Skeletal muscle cell (primary cell): Measurements from ENCODE around the gene ANKRD12.

ENCODE experiments used
- DNase-seq: peaks from one replicate; pipeline ENCODE4 v3.0.0-alpha.2; 2010; ENCODE audit warnings: low read depth
- H3K4me3 ChIP-seq: 2 replicates; pipeline ENCODE4 v1.5.1; 2011; ENCODE audit warnings: low read depth, mild to moderate bottlenecking, control low read depth, low read length, moderate library complexity

ANKRD12 gene

DNA sequence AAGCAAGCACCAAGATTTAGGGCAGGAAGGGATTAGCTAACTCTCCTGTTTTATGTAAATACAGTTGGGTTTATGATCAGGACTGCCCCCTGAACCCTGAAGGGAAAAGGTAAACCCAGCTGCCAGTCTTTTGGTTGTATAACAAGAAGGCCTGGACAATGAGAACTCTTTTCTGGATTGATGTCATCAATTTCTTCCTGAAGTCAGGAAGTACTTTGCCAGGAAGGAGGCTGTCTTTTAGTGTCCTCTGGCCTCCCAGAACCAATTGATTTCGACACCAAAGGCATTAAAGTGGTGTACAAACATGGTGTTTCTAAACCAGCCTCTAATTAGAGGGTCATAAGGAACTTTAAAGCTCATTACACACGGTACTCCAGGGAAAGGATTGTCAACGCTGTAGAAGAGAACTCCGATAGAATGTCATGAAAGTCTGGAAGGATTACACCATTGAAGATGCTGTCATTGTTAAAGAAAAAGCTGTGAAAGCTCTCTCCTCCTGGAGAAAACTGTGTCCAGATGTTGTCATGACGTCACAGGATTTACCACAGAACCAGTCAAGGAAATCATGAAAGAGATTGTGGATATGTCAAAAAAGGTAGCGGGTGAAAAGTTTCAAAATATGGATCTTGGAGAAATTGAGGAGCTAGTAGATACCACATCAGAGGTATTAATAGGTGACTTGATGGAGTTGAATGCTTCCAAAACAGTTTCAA lies 78.8 kb downstream of the ANKRD12 start:
- H3K4me3 ChIP-seq: no peak overlapping the region
- no peak for DNase-seq

- H3K4me3 ChIP-seq: no peak overlapping the region
- no peak for DNase-seq
Measured at GRCh38 chr18:9216459-9216858, 79.9 kb downstream of the ANKRD12 start.

- H3K4me3 ChIP-seq: no peak overlapping the region
- peak; percentile 16 for DNase-seq
Measured at GRCh38 chr18:9217743-9218451, 81.3 kb downstream of the ANKRD12 start.

DNA sequence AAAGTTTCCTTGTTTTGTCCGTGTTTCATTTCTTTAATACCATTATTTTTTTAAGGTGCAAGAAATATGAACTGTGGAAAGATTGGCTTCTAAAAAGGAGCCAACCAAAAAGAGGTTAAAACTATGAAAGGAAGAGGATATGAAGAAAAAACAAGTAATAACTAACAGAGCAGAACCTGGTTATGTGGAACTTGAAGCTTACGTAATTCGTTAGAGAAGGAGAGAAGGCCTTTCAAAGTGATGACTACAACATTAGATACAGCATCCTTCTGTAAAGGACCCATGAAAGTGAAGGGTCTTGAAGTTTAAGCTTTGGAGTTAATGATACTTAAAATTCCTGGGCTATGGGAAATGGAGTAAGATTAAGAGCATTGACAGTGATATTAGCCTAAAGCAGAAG lies 84.5 kb downstream of the ANKRD12 start:
- no peak overlapping the region for H3K4me3 ChIP-seq
- no peak for DNase-seq

DNA sequence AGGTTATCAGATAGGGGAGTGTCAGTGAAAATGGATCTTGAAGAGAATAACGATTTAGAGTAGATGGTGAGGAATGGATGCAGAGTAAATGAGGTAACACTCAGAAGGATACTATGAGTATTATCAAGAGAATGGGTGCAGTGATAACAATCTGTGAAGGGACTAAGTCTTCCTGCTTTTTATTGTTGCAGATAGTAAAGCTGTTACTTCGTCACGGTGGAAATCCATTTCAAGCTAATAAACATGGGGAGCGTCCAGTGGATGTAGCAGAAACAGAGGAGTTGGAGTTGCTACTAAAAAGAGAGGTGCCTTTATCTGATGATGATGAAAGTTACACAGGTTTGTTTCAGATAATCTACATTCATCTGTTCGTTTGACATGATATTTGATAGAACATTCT lies 85.1 kb downstream of the ANKRD12 start:
- DNase-seq: no peak
- no peak overlapping the region for H3K4me3 ChIP-seq

DNA sequence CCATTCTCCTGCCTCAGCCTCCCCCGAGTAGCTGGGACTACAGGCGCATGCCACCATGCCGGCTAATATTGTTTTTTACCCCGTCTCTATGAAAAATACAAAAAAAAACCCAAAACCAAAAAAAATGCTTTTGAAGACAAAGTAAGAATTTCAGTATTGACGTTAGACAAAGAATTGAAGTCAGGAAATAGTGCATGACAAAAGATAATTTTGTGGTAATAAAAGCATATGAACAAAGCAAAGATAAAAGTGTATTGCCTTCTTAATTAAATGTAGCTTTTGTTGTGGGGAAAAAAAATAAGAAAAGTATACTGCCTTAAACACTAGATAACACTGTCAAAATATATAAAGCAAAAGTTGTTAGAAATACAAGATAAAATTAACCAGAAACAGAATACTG lies 86.8 kb downstream of the ANKRD12 start:
- DNase-seq: no peak
- H3K4me3 ChIP-seq: no peak overlapping the region

DNA sequence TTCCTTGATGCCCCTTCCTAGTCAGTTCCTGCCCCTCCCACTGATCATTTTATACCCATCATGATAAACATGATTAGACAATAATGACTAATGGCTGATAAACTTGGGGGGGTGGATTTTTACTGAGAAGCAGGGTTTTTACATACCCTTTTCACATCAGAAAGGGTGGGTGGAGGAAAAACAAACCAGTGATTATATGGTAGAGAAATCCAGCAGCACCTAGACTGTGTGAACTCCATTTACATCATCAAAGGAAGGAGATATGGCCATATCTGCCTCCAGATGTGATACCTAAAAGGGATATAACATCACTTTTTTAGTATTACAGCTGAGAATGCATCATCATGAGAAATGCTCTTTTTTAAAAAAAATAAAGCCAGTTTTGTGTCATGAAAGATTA lies 89.9 kb downstream of the ANKRD12 start:
- H3K4me3 ChIP-seq: no peak overlapping the region
- DNase-seq: no peak

DNA sequence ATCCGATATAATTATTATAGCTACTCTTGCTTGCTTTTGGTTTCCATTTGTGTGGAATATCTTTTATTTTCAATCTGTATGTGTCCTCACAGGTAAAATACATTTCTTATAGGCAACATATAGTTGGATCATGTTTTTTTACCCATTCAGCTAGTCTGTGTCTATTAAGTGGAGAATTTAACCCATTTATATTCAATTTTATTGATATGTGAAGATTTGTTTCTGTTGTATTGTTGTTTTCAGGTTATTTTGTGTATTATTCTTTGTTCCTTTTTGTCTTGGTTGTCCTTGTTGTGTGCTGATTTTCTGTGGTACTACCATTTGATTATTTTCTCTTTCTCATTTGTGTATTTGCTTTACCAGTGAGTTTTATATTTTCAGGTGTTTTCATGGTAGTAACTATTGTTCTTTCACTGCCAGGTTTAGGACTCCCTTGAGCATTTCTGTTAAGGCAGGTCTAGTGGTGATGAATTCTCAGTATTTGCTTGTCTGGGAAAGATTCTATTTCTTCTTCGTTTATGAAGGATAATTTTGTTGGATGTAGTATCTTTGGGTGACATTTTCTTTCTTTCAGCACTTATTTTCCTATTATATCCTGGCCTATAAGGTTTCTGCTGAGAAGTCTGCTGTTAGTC lies 95.4 kb downstream of the ANKRD12 start:
- H3K4me3 ChIP-seq: no peak overlapping the region

GRCh38 chr18:9232977-9233376 lies 96.4 kb downstream of the ANKRD12 start:
- DNase-seq: no peak
- H3K4me3 ChIP-seq: no peak overlapping the region

More for the DNA sequence above, 95.4 kb downstream of the ANKRD12 start:
- DNase-seq: no peak

DNA sequence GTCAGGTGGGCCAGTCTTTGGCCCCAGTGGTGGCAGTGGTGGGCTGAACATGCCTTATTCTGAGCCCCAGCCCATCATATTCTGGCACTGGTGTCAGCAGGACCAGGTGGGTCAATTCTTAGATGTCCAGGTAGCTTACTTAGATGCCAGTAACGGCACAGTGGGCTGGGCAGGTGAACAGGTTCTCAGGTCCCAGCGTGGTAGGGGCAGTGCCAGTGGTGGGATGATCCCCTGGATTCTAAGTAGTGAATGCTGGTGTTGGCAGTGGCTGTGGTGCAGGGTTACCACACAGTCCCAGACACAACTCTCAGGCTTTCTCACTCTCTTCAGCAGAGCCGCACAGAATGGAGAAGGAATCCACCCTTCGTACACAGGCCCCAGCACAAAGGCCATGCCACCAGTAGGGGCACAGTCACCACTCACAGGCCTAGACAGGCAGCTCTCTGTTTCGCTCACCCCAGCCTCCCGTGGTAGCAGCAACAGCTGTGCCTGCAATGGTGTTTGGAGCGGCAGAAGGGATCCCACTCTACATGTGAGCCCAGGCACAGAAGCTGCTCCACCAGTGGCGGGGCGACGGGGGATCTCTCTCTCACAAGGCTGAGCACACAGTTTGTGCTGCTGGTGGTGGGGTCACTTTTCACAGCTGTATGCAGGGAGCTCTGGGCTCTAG lies 97.3 kb downstream of the ANKRD12 start:
- DNase-seq: no peak
- no peak overlapping the region for H3K4me3 ChIP-seq

GRCh38 chr18:9234528-9234927 lies 97.9 kb downstream of the ANKRD12 start:
- DNase-seq: no peak
- H3K4me3 ChIP-seq: no peak overlapping the region

DNA sequence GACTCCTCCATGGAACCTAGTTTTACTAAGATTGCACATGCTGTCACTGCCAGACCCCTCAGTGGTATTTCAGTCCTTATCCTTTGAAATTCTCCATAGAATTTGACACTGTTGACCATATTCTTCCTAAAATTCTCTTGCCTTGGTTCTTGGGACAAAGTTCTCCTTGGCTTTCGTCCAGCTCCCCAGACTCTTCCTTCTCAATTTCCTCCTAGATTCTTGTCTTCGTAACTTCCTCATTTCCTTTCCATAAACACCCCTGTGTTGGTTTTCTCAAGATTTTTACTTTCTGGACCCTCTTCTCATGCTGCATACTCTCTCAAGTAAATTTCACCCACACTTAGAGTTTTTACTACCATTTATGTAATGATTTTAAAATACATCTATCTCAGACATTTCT lies 101.4 kb downstream of the ANKRD12 start:
- H3K4me3 ChIP-seq: no peak overlapping the region
- DNase-seq: no peak

DNA sequence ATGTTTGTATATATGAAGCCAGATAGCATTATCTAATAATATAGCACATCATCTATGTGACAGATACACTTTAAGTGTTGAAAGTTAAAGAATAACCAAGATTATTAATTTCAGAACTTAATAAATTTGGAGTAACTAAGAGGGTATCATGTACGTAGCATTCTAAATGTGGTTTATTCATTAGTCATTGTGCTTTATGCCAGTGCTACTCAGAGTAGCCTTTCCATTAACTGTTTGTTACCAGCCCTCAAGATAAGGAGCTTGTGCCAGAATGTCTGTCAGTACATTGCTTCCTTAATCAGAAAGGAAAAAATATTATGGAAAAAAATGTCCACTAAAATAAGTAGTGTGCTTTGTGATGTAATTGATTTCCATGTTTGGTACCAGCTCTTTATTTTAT lies 103.1 kb downstream of the ANKRD12 start:
- no peak overlapping the region for H3K4me3 ChIP-seq
- DNase-seq: no peak

DNA sequence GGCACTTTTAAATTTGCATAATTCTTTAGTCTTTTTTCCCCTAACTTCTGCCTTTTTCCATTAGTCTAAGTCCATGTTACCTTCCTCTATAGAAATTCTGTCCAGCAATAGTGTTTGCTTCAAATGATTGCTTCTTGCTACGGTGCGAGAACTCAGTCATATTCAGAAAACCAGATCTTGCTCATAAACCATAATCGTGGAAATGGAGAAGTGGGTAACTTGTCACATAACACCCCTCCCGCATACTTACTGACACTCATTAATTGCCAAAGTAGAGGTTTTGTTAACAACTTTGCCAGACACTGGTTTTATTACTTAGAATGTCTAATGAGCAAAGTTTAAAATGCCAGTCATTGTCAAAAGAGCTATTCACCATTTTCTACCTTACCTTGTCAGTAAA lies 103.7 kb downstream of the ANKRD12 start:
- no peak overlapping the region for H3K4me3 ChIP-seq
- no peak for DNase-seq

DNA sequence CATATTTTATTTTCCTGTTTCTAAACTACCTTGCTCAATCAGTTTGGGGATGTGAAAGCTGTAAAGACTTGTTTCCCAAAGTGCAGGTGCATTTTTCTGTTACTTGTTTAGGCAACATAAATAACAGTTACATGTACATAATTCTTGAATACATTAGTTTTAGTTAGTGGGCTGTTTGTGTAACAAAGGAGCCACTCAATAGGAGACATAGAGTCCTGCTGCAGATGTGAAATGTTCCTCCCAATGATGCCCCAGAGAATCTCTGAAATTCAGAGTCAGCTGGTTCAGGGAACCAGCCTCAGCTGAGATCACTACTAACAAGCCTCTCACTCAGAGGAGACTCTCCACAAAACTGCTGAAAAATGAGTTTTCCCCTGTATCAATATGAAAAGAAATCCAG lies 106.4 kb downstream of the ANKRD12 start:
- no peak for DNase-seq
- H3K4me3 ChIP-seq: no peak overlapping the region

DNA sequence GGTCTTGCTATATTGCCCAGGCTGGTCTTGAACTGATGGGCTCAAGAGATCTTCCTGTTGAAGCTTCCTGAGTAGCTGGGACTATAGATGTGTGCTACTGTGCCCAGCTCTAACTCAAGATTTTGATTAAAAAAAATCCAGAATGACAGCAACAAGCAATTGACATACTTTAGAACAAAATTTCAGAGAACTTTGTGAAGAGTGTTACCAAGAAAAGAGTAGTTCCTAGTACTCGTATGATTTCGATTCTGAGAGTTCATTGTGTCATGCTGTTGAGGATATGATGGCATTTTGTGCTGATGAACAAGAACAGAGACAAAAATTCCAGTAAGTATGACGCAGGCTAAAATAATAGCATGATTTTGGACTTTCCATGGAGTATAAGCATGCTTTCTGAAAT lies 107.8 kb downstream of the ANKRD12 start:
- no peak overlapping the region for H3K4me3 ChIP-seq
- no peak for DNase-seq

DNA sequence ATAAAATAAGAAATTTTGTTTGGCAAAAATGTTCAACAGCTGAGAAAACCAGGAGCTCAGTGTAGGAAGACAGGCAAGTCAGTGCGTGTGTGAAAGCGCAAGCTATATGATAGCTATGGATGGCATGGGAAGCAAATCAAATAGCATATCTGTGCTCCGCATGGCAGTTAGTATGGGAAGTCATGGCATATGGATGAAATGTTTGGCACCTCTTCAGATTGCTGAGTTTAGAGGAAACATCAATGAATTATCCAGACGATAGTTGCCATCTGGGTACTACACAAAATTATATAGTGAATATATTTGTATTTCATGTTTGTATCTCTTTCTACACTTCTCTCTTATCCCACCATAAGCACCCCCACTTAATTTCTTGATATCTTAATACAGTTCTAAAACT lies 112.1 kb downstream of the ANKRD12 start:
- no peak for DNase-seq
- H3K4me3 ChIP-seq: no peak overlapping the region

DNA sequence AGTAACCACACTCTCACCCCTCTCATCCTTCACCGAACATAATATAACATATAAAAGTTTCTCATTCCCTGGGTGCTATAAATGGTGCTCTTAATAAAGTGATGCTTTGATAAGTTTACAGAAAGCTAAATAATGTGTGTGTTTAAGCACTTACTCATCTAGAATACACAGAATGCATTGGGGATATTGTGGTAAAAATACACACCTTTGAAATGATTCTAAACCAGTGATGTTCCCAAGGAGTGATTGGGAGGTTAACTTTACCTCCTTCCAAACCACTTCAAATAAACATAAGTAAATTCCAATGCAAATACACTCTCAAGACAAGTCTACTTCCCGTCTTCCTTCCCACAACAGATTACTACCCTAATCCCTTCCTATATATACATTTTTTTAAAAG lies 112.7 kb downstream of the ANKRD12 start:
- DNase-seq: no peak
- no peak overlapping the region for H3K4me3 ChIP-seq

- DNase-seq: no peak
- H3K4me3 ChIP-seq: no peak overlapping the region
Measured at GRCh38 chr18:9259173-9259572, 122.6 kb downstream of the ANKRD12 start.
